TTC549 (cell line): ENCODE results near the gene FZD10.

Experiments
- FAIRE-seq: peaks from 2 replicates; lab custom pipeline; 2012; peaks lifted over from hg19 to GRCh38; lab: Jason Lieb, UNC

FZD10 gene

GRCh38 chr12:130155416-130156073, 6.7 kb upstream of the FZD10 start:
- no peak for FAIRE-seq

GRCh38 chr12:130156652-130157275, 5.5 kb upstream of the FZD10 start:
- no peak for FAIRE-seq

GRCh38 chr12:130157998-130158753, 4.1 kb upstream of the FZD10 start:
- FAIRE-seq: no peak

- no peak for FAIRE-seq
These were observed 3.6 kb upstream of the FZD10 start for GRCh38 chr12:130158754-130159059.

- FAIRE-seq: no peak
These were observed 2.0 kb upstream of the FZD10 start for GRCh38 chr12:130160306-130160705.

- no peak for FAIRE-seq
These were observed 1.5 kb upstream of the FZD10 start for GRCh38 chr12:130160711-130161231.

GRCh38 chr12:130161261-130162243, 712 bp upstream of the FZD10 start:
- no peak for FAIRE-seq

- no peak for FAIRE-seq
These were observed 639 bp downstream of the FZD10 start for GRCh38 chr12:130162745-130163460.

GRCh38 chr12:130163461-130164215, 1.4 kb downstream of the FZD10 start:
- no peak for FAIRE-seq

GRCh38 chr12:130164216-130164542, 1.9 kb downstream of the FZD10 start:
- no peak for FAIRE-seq

GRCh38 chr12:130164936-130165335, 2.7 kb downstream of the FZD10 start:
- FAIRE-seq: no peak

GRCh38 chr12:130166306-130166705, 4.0 kb downstream of the FZD10 start:
- no peak for FAIRE-seq

- no peak for FAIRE-seq
These were observed 5.3 kb downstream of the FZD10 start for GRCh38 chr12:130167537-130167936.

- FAIRE-seq: no peak
These were observed 7.0 kb downstream of the FZD10 start for GRCh38 chr12:130169256-130169655.

- no peak for FAIRE-seq
These were observed 7.7 kb downstream of the FZD10 start for GRCh38 chr12:130169924-130170323.

GRCh38 chr12:130170611-130171010, 8.3 kb downstream of the FZD10 start:
- FAIRE-seq: no peak

GRCh38 chr12:130177635-130178242, 15.5 kb downstream of the FZD10 start:
- no peak for FAIRE-seq

- FAIRE-seq: no peak
These were observed 16.0 kb downstream of the FZD10 start for GRCh38 chr12:130178282-130178681.

- no peak for FAIRE-seq
These were observed 16.9 kb downstream of the FZD10 start for GRCh38 chr12:130179191-130179590.

- no peak for FAIRE-seq
These were observed 17.4 kb downstream of the FZD10 start for GRCh38 chr12:130179621-130180020.
